ENCODE measurements around the gene CCNI. TPM values are rescaled to one million over a fixed set of nuclear protein-coding genes. Genes with fewer than 3 reads are reported as not detected.

Gene CCNI
- total and polyA plus RNA-seq, 2 of the 13 experiments (the other 11 are each of a cell fraction or from before 2014, with no cell fraction given): 43.5 to 122 TPM

GRCh38 chr4:77117721-77118120, 41.9 kb upstream of the CCNI start:
- no peak overlapping the region for H3K4me3 ChIP-seq (replicated peaks in 1 of 3; ENCODE audit: insufficient read depth in 1 of 3, low read depth in 2 of 3, low read length in 3 of 3)
- intact Hi-C loops (cut with micrococcal nuclease; ENCODE audit: unreplicated experiment) (no loop called here), in situ Hi-C loops (cut with HindIII; ENCODE audit: extremely low pct_ligation_motif_present, low pct_unique_long_range_greater_than_20kb) (no loop called here)
- no peak for DNase-seq (ENCODE audit: low spot score)
- POLR2A ChIA-PET: no interaction called here
- no peak overlapping the region for H3K9ac ChIP-seq (ENCODE audit: insufficient read depth, low read depth, low read length)
- H3K4me1 ChIP-seq (ENCODE audit: insufficient read depth, low read length): no peaks in the 10 kb centered on the region
- H3K36me3 ChIP-seq (replicated peaks in 1 of 2; ENCODE audit: control insufficient read depth in 1 of 2, insufficient read depth in 2 of 2, low read length in 2 of 2): no peaks in the 10 kb centered on the region
- no TSS peak for BruUV-seq (replicated peaks)
- H3K27me3 ChIP-seq (ENCODE audit: control insufficient read depth in 1 of 2, insufficient read depth in 2 of 2, low read length in 2 of 2): peaks cover 0 to 12% of the 10 kb centered on the region in 2 experiments; a peak in 3 of 5 replicates
- CTCF ChIA-PET (ENCODE audit: low intra/inter-chr PET ratio, low total read pairs): no interaction called here
- no peaks in the 10 kb centered on the region for H3K9me3 ChIP-seq (ENCODE audit: low read length)
- no peak for FAIRE-seq
- no peaks in the 10 kb centered on the region for H3K79me2 ChIP-seq (ENCODE audit: insufficient read depth, low read length)
- H2AFZ ChIP-seq (ENCODE audit: low read length): no peak overlapping the region
- H4K20me1 ChIP-seq (ENCODE audit: insufficient read depth, low read length): no peaks in the 10 kb centered on the region
- no peak overlapping the region for H3K4me2 ChIP-seq (ENCODE audit: low read depth, low read length)
- H3K27ac ChIP-seq (ENCODE audit: extremely low read length, insufficient read depth, low read length): no peak overlapping the region
- no peak for ATAC-seq
- TF ChIP-seq ZFP41 (CRISPR knock-in tag; IDR thresholded peaks at IDR 0.05; ENCODE audit: borderline replicate concordance) (no peak), ZNF747 (CRISPR knock-in tag; IDR thresholded peaks at IDR 0.05; ENCODE audit: borderline replicate concordance) (no peak), NKX3-1 (CRISPR knock-in tag; IDR thresholded peaks at IDR 0.05) (no peak), HES4 (CRISPR knock-in tag; IDR thresholded peaks at IDR 0.05; ENCODE audit: borderline replicate concordance) (no peak), ZBTB38 (CRISPR knock-in tag; IDR thresholded peaks at IDR 0.05) (no peak), RAD21 (CRISPR knock-in tag; IDR thresholded peaks at IDR 0.05) (no peak), EZH2 (conservative IDR thresholded peaks at IDR 0.05; ENCODE audit: low read depth, low read length) (no peak), TFAP4 (IDR thresholded peaks at IDR 0.05; ENCODE audit: borderline replicate concordance, low read depth) (no peak), ZNF550 (CRISPR knock-in tag; IDR thresholded peaks at IDR 0.05; ENCODE audit: borderline replicate concordance) (no peak), GPBP1L1 (CRISPR knock-in tag; IDR thresholded peaks at IDR 0.05) (no peak), ZSCAN22 (CRISPR knock-in tag; IDR thresholded peaks at IDR 0.05) (no peak), SMARCE1 (IDR thresholded peaks at IDR 0.05; ENCODE audit: borderline replicate concordance) (no peak), FOXJ3 (CRISPR knock-in tag; IDR thresholded peaks at IDR 0.05; ENCODE audit: borderline replicate concordance) (no peak), ZNF280D (CRISPR knock-in tag; IDR thresholded peaks at IDR 0.05) (no peak), SRY (CRISPR knock-in tag; IDR thresholded peaks at IDR 0.05) (no peak), SPEN (CRISPR knock-in tag; IDR thresholded peaks at IDR 0.05; ENCODE audit: low read depth) (no peak), SNAPC5 (CRISPR knock-in tag; IDR thresholded peaks at IDR 0.05; ENCODE audit: borderline replicate concordance) (no peak)
- TF ChIP-seq, protein P1, sequence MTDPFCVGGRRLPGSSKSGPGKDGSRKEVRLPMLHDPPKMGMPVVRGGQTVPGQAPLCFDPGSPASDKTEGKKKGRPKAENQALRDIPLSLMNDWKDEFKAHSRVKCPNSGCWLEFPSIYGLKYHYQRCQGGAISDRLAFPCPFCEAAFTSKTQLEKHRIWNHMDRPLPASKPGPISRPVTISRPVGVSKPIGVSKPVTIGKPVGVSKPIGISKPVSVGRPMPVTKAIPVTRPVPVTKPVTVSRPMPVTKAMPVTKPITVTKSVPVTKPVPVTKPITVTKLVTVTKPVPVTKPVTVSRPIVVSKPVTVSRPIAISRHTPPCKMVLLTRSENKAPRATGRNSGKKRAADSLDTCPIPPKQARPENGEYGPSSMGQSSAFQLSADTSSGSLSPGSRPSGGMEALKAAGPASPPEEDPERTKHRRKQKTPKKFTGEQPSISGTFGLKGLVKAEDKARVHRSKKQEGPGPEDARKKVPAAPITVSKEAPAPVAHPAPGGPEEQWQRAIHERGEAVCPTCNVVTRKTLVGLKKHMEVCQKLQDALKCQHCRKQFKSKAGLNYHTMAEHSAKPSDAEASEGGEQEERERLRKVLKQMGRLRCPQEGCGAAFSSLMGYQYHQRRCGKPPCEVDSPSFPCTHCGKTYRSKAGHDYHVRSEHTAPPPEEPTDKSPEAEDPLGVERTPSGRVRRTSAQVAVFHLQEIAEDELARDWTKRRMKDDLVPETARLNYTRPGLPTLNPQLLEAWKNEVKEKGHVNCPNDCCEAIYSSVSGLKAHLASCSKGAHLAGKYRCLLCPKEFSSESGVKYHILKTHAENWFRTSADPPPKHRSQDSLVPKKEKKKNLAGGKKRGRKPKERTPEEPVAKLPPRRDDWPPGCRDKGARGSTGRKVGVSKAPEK (CRISPR knock-in tag; IDR thresholded peaks at IDR 0.05; ENCODE audit: borderline replicate concordance): no peak
